Measurements from ENCODE around the gene DDX4. TPM values are rescaled to one million over a fixed set of nuclear protein-coding genes. Genes with fewer than 3 reads are reported as not detected.

The DDX4 gene
- total RNA-seq, 4 donors from 2014 or later, result not detected

DNA sequence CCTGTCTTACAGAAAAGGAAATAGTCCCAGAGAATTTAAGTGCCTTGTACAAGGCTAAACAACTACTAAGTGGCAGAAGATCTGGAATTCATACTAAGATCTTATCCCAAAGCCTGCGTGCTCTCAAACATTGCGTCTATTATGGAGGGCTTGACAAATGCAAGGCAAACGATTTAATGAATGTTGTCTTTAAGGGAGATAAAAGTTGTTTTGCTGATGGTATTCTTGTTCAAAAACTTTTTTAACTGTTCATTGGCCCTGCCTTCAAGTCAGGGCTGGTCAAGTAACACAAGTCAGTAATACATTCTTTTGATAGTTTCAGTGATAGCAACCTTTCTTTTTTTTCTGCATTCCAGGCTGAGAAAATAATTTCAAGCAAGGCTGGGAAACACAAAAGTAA lies 24.0 kb upstream of the DDX4 start:
- TF ChIP-seq, protein P1, sequence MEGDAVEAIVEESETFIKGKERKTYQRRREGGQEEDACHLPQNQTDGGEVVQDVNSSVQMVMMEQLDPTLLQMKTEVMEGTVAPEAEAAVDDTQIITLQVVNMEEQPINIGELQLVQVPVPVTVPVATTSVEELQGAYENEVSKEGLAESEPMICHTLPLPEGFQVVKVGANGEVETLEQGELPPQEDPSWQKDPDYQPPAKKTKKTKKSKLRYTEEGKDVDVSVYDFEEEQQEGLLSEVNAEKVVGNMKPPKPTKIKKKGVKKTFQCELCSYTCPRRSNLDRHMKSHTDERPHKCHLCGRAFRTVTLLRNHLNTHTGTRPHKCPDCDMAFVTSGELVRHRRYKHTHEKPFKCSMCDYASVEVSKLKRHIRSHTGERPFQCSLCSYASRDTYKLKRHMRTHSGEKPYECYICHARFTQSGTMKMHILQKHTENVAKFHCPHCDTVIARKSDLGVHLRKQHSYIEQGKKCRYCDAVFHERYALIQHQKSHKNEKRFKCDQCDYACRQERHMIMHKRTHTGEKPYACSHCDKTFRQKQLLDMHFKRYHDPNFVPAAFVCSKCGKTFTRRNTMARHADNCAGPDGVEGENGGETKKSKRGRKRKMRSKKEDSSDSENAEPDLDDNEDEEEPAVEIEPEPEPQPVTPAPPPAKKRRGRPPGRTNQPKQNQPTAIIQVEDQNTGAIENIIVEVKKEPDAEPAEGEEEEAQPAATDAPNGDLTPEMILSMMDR (IDR thresholded peaks at IDR 0.05; ENCODE audit: low read depth), result no peak

DNA sequence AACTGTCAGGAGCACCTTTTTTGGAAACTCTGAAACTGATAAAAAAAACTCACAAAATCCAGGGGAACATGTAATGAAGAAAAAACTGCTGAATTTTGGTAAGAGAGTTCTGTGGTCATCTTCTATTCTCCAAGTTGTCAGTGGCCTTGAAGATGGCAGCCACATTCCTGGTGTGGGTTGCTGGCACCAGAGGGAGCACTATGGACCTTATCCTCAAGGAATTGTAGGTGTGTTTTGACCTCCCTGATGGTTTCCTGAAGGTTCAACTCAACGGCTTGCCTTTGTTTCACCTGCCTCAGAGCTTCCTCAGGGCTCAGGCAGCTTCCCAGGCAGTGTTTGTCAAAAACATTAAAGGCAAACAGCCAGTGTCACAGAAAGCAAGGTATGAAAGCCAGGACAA lies 23.5 kb upstream of the DDX4 start:
- TF ChIP-seq, protein P1 (IDR thresholded peaks at IDR 0.05; ENCODE audit: low read depth), result no peak

DNA sequence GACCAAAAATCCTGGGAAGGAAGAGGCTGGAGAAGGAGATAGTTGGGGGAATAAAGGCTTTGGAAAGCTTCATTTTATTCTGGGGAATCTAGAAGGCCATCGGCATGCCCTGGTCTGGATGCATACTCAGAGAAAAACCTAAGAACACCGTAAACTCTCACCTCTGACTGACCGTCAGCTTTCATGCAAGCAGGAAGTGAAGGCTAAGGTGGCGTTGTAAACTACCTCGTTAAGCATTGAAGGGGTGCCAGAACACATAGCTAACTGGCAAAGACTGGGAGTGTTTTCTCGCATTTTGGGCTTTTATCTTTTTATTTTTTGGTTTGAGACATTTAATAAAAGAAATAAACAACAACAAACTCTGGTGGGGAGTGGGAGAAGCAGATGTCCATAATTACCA lies 23.1 kb upstream of the DDX4 start:
- TF ChIP-seq, protein P1 (IDR thresholded peaks at IDR 0.05; ENCODE audit: low read depth), result no peak

DNA sequence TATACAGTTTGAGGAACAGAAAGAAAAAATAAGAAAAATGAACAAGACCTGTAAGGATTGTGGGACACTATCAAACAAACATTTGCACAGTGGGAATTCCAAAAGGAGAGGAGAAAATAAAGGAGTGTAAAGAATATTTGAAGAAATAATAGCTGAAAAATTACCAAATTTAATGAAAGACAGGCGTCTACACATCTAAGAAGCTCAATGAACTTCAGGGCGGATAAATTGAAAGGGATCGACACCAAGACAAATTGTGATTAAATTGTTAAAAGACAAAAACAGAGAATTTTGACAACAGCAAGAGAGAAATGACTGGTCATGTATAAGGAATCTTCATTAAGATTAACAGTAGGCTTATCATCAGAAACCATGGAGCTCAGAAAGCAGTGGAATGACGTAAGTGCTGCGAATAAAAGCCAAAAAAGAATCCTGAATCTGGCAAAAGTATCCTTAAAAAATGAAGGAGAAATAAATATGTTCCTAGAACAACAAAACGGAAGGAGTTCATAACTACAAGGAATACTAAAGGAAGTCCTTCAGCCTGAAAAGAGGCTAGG lies 22.3 kb upstream of the DDX4 start:
- TF ChIP-seq, protein P1 (IDR thresholded peaks at IDR 0.05; ENCODE audit: low read depth), result no peak

DNA sequence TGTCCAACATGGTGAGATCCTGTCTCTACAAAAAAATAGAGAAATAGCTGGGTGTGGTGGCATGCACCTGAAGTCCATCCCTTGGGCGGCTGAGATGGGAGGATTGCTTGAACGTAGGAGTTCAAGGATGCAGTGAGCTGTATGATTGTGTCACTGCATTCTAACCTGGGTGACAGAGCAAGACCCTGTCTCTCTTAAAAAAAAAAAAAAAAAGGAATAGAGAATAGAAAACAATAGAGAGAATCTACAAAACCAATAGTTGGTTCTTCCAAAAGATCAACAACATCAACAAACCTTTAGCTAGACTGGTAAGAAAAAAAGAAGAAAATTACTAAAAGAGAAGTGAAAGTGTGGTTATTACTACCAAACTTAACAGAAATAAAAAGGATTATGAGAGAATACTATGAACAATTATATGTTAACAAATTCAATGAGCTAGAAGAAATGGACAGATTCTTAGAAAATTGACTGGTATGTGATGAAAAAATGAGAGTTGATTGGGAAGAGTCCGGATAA lies 17.6 kb upstream of the DDX4 start:
- TF ChIP-seq, protein P1 (IDR thresholded peaks at IDR 0.05; ENCODE audit: low read depth), result no peak

DNA sequence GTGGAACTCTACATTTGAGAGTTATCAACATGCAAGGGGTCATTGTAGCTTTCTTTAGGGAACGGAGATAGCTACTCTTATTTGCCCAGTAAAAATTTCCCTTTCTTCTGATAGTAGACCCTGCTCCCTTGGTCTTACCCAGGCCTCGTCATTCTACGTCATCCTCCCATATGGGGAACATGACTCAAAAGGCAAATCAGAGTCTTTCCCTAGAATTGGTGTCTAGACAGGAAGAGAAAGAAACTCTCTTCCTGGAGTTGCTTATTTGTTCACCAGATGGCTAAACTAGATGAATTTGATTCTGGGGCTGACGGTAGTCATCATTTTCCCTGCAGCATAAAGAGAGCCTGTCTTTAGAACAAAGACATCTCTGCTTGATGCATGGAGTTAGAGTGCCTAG lies 13.6 kb upstream of the DDX4 start:
- TF ChIP-seq, protein P1 (IDR thresholded peaks at IDR 0.05; ENCODE audit: low read depth), result no peak

DNA sequence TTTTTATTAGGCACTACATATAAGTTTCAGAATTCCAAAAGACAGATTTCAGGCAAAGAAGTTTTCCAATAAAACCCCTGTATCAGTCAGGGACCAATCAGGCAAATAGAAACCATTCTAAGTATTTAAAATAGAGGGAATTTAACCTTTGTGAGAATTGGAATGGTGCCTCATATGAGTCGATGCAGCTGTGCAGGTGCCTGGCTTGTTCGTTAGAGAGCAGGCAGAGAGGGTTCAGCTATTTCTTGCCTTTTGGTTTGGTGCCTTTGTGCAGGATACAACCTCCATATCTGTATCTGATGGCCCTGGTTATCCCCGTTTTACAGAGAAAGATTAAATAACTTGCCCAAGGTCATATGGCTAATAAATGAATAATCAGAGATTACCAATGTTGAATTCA lies 6.0 kb upstream of the DDX4 start:
- TF ChIP-seq, protein P1 (IDR thresholded peaks at IDR 0.05; ENCODE audit: low read depth), result no peak
